Stimulated activated memory B cell treated with anti-CD40 and anti-IgM and Interleukin-4, amounts not matched to agents 10 μg/mL and 1 μg/mL and 100 μg/mL, for 72 hours (primary cell): Measurements from ENCODE around the gene GUCA1A.
"Not testable (repeated sequence)": the region's sequence is repeated elsewhere in the genome, so short reads cannot be mapped to it uniquely, and the experiment has no call there.

ENCODE experiments used
- ATAC-seq: fragments of 150-1000 bp; cut with Tn5 transposase; 2 replicates; pipeline ENCODE4 v1.10.0; 2021
- H3K27ac Mint-ChIP-seq: one replicate; pipeline ENCODE4 v1.8.0; 2022; ENCODE audit warnings: mild to moderate bottlenecking, mixed read lengths
- H3K27me3 Mint-ChIP-seq: one replicate; pipeline ENCODE4 v1.8.0; 2022; ENCODE audit warnings: mixed read lengths
- H3K36me3 Mint-ChIP-seq: one replicate; pipeline ENCODE4 v1.8.0; 2022; ENCODE audit warnings: mixed read lengths
- H3K4me1 Mint-ChIP-seq: one replicate; pipeline ENCODE4 v1.8.0; 2022; ENCODE audit warnings: mixed read lengths
- H3K4me3 Mint-ChIP-seq: one replicate; pipeline ENCODE4 v1.8.0; 2022; ENCODE audit warnings: mild to moderate bottlenecking, moderate library complexity, mixed read lengths
- H3K9me3 Mint-ChIP-seq: one replicate; pipeline ENCODE4 v1.8.0; 2022; ENCODE audit warnings: mixed read lengths

GUCA1A gene

DNA sequence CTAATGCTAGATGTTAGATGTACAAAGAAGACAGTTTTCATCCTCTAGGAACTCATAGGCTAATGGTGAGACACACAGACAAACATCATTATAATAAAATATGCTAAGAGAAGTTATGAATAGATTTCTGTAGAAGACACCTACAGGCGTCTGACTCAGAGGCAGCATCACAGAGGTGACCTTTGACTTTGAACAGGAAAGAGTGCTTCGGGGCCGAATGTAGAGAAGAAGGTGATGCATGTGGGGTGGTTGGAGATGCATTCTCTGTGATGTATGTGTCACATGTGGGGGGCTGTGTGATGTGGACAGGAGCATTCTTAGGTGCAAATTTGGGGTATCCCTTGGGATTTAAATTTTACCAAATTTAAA lies 6.8 kb downstream of the GUCA1A start:
- Mint-ChIP-seq H3K9me3 (no peaks in the 10 kb centered on the region), H3K4me3 (no peak overlapping the region), H3K27ac (no peak overlapping the region), H3K4me1 (peaks cover 21% of the 10 kb centered on the region), H3K27me3 (peaks cover 26% of the 10 kb centered on the region), H3K36me3 (peaks cover 10% of the 10 kb centered on the region)
- no peak for ATAC-seq

DNA sequence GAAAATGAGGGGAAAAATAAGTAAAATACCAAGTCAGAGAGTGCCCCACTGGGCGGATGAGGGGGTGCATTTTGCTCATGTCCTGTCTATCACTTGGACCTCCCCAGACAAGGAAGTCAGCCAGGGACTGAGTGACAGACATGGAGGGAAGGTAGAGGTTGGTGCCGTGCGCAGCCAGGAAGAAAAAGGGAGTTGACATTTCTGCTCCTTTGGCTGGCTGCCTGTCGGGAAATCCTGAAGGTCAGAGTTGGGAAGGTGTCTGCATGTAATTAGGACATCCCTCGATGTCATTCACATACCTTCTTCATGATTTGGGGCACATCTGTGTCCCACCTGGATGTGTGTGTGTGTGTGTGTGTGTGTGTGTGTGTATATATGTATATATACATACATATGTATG lies 8.9 kb downstream of the GUCA1A start:
- peaks cover 10% of the 10 kb centered on the region for H3K36me3 Mint-ChIP-seq
- H3K9me3 Mint-ChIP-seq: no peaks in the 10 kb centered on the region
- no peak overlapping the region for H3K4me3 Mint-ChIP-seq
- H3K4me1 Mint-ChIP-seq: peaks cover 21% of the 10 kb centered on the region
- H3K27me3 Mint-ChIP-seq: peaks cover 26% of the 10 kb centered on the region
- H3K27ac Mint-ChIP-seq: no peak overlapping the region
- no peak for ATAC-seq

DNA sequence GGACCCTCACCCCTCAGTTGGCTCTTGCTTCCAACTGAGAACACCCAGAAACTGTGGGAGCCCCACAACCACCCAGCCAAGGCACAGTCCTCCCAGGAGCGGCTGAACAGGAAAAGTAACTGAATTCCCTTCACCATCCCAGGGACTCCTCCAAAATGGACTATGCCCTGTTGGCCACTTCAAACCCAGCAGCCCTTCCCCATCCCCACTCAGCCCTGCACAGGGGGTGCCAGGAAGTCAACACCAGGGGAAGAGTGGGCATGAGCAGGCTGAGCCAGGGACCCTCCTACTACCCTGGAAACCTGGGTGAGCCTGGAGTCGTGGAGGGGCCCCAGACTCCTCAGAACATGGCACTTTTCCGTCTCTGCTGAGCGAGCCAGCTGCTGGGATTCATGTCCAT lies 11.3 kb downstream of the GUCA1A start:
- Mint-ChIP-seq H3K36me3 (peaks cover 18% of the 10 kb centered on the region), H3K4me1 (peaks cover 6% of the 10 kb centered on the region), H3K9me3 (no peaks in the 10 kb centered on the region), H3K4me3 (no peak overlapping the region), H3K27ac (no peak overlapping the region), H3K27me3 (peaks cover 6% of the 10 kb centered on the region)
- no peak for ATAC-seq

DNA sequence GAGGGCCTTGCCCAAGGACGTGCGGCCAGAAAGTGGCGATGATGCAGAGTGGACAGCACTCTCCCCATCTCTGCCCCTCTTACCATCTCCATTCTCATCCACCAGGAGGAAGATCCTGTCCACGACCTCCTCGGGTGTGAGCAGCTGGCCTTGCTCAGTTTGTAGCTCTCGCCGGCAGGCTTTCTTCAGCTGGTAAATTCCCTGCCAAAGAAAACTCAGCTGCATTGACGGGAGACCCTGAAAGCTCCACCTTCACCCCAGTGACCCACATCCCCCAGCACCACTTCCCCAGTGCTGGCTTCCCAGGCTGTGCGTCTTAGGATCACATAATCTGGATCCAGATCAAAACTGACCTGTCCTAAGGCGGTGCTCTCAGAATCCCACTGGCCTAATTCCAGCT lies 12.4 kb downstream of the GUCA1A start:
- ATAC-seq: no peak
- H3K4me3 Mint-ChIP-seq: no peak overlapping the region
- peaks cover 20% of the 10 kb centered on the region for H3K36me3 Mint-ChIP-seq
- H3K27me3 Mint-ChIP-seq: no peaks in the 10 kb centered on the region
- no peaks in the 10 kb centered on the region for H3K9me3 Mint-ChIP-seq
- H3K27ac Mint-ChIP-seq: no peak overlapping the region
- H3K4me1 Mint-ChIP-seq: no peaks in the 10 kb centered on the region

DNA sequence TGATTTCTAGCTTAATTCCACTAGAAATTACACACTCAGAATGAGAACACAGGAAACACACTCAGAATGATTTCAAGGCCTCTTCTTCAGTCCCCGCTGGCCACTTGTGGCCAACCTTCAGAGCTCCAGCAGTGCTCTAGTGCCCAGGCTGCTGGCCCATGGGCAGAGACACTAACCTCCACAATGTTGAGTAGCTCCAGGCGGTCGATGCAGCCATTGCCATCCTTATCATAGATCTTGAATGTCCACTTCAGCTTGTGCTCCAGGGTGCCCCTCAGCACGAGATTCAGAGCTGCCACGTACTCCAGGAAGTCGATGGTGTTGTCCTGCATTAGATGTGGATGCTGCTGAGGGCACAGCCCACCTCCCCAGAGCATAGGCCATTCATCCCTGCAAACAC lies 15.2 kb downstream of the GUCA1A start:
- Mint-ChIP-seq H3K36me3 (peaks cover 21% of the 10 kb centered on the region), H3K4me1 (no peaks in the 10 kb centered on the region), H3K27ac (no peak overlapping the region), H3K4me3 (no peak overlapping the region), H3K27me3 (no peaks in the 10 kb centered on the region), H3K9me3 (no peaks in the 10 kb centered on the region)
- no peak for ATAC-seq

DNA sequence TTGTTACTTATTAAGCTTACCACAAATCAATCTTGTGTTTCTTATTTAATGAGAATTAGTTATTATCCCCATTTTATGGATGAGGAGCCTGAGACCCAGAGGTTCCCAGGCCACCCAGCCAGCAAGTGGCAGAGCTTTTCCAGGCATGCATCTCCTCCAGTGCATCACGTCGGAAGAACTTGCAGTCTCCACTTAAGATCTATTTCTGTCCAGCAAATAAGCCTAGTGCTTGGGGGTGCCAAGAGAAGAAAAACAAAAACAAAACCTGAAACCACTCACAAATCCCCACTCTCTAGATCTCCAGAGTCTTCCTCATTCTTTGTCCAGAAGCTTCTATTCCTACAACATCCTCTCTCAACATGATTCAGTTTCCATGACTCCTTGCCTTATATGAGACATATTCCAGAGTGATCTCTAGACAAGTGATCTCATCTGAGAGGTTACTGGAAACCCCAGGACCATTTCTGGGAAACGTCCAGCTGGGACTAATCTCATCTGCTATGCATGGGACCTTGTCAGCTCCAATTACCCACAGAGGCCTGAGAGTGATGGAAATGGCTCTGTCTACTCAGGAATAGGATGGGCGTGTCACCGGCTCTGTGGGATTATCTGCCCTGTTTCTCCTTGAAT lies 17.5 kb downstream of the GUCA1A start:
- Mint-ChIP-seq H3K9me3 (no peaks in the 10 kb centered on the region), H3K4me1 (peaks cover 5% of the 10 kb centered on the region), H3K27ac (no peak overlapping the region), H3K4me3 (no peak overlapping the region), H3K36me3 (peaks cover 17% of the 10 kb centered on the region), H3K27me3 (no peaks in the 10 kb centered on the region)
- ATAC-seq: no peak

DNA sequence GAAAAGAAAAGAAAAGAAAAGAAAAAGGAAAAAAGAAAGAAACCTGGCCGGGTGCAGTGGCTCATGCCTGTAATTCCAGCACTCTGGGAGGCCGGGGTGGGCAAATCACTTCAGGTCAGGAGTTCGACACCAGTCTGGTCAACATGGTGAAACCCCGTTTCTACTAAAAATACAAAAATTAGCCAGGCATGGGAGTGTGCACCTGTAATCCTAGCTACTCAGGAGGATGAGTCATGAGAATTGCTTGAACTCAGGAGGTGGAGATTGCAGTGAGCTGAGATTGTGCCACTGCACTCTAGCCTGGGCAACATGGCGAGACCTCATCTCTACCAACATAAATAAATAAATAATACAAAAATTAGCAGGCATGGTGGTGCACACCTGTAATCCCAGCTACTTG lies 19.2 kb downstream of the GUCA1A start:
- not testable (repeated sequence) for H3K4me3 Mint-ChIP-seq, H3K27ac Mint-ChIP-seq, H3K9me3 Mint-ChIP-seq, ATAC-seq, H3K27me3 Mint-ChIP-seq
- peaks cover 11% of the 10 kb centered on the region for H3K4me1 Mint-ChIP-seq
- peaks cover 25% of the 10 kb centered on the region for H3K36me3 Mint-ChIP-seq

DNA sequence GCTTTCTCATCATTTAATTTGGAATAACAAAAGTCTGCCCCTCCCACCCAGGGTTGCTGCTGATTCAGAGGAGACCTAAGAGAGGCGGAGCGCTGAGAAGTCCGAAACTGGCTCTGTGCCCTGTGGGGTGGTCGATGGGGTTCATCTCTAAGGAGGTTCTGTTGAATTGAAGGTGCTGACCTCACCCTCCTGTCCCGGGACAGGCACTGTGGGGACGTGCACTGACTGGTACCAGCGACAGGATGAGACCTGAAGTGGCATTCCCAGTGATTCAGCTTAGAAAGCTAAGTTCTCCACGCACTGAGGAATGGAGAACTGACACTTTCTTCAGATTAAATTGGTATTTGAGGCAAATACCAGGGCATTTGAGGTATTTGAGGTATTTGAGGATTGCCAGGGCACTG lies 20.3 kb downstream of the GUCA1A start:
- Mint-ChIP-seq H3K4me3 (no peak overlapping the region), H3K4me1 (peaks cover 11% of the 10 kb centered on the region), H3K9me3 (no peaks in the 10 kb centered on the region), H3K36me3 (peaks cover 23% of the 10 kb centered on the region), H3K27me3 (no peaks in the 10 kb centered on the region), H3K27ac (no peak overlapping the region)
- ATAC-seq: no peak

DNA sequence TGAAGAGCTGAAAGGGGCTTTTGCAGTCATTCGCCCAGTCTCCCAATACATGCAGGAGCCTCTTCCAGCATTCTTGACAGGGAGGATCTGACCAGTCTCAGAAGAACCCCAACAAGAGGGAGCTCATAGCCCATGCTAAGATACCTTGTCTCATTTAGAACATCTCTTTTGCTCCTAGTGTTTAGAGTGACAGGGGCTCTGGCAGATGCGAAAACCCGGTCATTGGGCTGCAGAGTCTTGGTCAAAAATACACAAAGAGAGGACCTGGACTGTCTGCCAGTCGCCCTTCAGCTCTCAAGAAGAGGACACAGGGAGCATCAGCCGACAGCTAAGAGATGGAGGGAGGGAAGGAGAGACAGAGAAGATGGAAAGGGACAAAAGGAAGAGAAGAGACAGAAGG lies 20.9 kb downstream of the GUCA1A start:
- H3K36me3 Mint-ChIP-seq: peaks cover 18% of the 10 kb centered on the region
- no peak for ATAC-seq
- no peaks in the 10 kb centered on the region for H3K9me3 Mint-ChIP-seq
- H3K27me3 Mint-ChIP-seq: no peaks in the 10 kb centered on the region
- peaks cover 11% of the 10 kb centered on the region for H3K4me1 Mint-ChIP-seq
- no peak overlapping the region for H3K4me3 Mint-ChIP-seq
- no peak overlapping the region for H3K27ac Mint-ChIP-seq

DNA sequence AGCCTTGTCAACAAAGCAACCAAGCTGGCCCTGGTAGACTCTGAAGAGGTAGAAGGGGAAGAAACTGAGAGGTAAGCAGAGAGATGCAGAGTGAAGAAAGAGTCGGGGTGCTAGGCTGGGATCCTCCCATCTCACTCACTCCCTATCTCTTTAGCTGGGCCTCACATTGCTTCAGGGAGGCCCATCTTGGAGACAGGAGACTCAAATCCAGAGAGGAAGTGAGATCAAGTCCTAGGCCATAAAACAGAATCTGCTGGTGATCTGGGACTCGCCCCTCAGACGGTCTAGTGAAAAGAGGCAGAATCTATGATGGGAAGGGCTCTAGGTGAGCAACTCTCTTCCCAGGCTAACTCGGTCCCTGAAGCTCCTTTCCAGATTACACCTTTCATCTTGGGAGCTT lies 22.3 kb downstream of the GUCA1A start:
- H3K4me3 Mint-ChIP-seq: no peak overlapping the region
- H3K27me3 Mint-ChIP-seq: no peaks in the 10 kb centered on the region
- peaks cover 11% of the 10 kb centered on the region for H3K4me1 Mint-ChIP-seq
- ATAC-seq: no peak
- H3K36me3 Mint-ChIP-seq: peaks cover 31% of the 10 kb centered on the region
- no peak overlapping the region for H3K27ac Mint-ChIP-seq
- peaks cover 6% of the 10 kb centered on the region for H3K9me3 Mint-ChIP-seq

DNA sequence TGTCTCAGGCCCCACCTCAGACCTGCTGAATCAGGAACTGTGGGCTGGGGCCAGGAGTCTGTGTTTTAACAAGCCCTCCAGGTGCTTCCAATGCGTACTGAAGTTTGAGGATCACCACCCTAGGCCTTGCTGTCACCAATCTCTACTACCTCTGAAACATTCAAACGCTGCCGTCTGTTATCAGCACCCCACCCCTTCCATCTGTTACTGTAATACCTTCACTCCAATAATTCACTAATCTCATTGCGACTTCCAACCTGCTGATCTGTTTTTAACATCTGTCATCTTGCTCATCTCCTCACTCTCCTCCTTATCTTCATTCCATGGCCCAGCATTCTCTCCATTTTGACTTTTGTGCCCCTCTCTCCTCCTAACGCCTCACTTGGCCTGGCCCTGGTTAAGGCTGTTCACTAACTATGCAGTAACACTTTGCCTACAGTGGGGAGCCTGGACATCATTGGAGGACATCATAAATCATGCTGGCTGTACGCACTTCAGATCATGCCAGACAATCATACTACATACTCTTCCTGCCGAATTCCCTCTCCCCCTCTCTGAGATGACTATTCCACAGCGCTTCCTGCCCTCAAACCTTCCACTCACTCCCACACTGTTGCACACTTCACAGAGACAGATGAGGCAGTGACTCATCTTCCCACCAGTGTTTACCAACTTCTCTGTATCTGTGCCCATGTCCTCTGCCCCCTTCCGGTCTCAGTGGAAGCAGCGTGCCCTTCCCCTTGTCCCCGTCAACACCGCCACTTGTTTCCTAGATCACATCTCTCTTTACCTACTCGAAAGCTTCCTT lies 24.6 kb downstream of the GUCA1A start:
- peaks cover 37% of the 10 kb centered on the region for H3K36me3 Mint-ChIP-seq
- H3K4me1 Mint-ChIP-seq: peaks cover 11% of the 10 kb centered on the region
- ATAC-seq: no peak
- H3K27ac Mint-ChIP-seq: no peak overlapping the region
- peaks cover 9% of the 10 kb centered on the region for H3K9me3 Mint-ChIP-seq
- H3K4me3 Mint-ChIP-seq: no peak overlapping the region
- no peaks in the 10 kb centered on the region for H3K27me3 Mint-ChIP-seq

DNA sequence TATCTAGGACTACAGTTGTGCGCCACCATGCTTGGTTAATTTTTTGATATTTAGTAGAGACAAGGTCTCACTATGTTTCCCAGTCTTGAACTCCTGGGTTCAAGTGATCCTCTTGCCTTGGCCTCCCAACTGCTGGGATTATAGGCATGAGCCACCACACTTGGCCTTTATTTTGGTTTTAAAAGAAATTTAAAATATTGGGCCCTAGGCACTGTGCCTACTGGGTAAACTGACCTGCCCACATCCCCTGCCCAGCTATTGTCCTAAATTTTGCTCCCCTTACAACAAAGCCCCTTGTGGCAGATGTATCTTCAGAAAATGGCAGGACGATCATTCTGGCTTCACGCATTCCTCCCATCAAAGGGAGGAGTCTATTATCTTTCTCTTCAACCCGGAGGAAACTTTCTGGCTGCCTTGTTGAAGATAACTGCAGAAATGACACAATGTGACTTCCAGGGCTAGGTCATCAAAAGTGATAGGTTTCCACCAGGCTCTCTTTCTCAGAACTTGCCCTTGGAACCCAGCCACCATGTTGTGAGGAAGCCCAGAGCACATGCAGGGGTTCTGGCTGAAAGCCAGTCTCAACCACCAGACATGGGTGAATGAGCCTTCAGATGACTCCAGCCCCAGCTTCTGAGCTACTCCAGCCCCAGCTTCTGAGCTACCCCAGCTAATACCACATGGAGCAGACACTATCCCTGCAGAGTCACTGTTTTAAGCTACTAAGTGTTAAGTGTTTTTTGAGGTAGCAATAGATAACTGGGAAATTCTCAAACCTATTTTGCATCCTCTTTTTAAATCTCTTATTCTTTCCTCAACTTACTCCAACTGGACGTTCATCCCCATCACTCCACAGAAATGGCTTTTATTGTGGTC lies 26.2 kb downstream of the GUCA1A start:
- no peaks in the 10 kb centered on the region for H3K27me3 Mint-ChIP-seq
- peaks cover 37% of the 10 kb centered on the region for H3K36me3 Mint-ChIP-seq
- H3K9me3 Mint-ChIP-seq: peaks cover 9% of the 10 kb centered on the region
- no peak for ATAC-seq
- peaks cover 6% of the 10 kb centered on the region for H3K4me1 Mint-ChIP-seq
- no peak overlapping the region for H3K4me3 Mint-ChIP-seq
- H3K27ac Mint-ChIP-seq: no peak overlapping the region

DNA sequence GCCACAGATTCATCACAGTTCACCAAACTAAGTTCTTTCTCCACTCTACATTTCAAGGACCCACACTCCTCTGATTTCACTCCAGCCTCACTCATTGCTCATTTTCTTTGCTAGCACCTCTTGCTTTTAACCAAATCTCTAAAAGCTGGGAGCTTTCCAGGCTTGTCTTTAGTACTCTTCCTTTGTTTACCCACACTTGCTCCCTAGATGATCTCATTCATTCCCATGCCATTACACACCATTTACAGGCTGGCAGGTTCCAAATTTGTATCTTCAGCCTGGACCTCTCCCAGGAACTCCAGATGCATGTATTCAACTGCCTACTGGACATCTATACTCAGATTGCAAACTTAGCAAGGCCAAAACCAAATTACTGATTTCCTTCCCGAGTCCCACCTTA lies 26.9 kb downstream of the GUCA1A start:
- Mint-ChIP-seq H3K4me3 (no peak overlapping the region), H3K27ac (no peak overlapping the region), H3K27me3 (no peaks in the 10 kb centered on the region), H3K36me3 (peaks cover 43% of the 10 kb centered on the region), H3K4me1 (peaks cover 6% of the 10 kb centered on the region), H3K9me3 (peaks cover 9% of the 10 kb centered on the region)
- ATAC-seq: no peak

DNA sequence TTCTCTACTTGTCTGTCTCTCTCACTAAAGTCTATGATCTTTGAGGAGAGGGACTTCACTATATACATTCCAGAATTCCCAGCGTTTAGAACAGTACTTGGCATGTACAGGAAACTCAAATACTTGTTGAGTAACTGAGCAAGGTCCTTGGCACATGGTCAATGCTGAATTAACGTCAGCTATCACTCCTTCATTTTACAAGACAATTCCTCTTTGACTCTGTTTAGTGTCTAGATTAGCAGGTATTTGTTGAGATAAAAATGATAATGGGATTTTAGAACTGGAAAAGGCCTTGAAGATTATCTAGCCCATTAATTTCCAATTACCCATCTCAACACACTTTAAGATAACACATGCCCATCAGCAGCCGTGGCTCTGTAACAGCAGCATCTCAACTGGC lies 28.2 kb downstream of the GUCA1A start:
- Mint-ChIP-seq H3K27me3 (no peaks in the 10 kb centered on the region), H3K27ac (no peak overlapping the region), H3K36me3 (peaks cover 51% of the 10 kb centered on the region), H3K4me1 (peaks cover 5% of the 10 kb centered on the region), H3K4me3 (no peak overlapping the region), H3K9me3 (peaks cover 9% of the 10 kb centered on the region)
- no peak for ATAC-seq

DNA sequence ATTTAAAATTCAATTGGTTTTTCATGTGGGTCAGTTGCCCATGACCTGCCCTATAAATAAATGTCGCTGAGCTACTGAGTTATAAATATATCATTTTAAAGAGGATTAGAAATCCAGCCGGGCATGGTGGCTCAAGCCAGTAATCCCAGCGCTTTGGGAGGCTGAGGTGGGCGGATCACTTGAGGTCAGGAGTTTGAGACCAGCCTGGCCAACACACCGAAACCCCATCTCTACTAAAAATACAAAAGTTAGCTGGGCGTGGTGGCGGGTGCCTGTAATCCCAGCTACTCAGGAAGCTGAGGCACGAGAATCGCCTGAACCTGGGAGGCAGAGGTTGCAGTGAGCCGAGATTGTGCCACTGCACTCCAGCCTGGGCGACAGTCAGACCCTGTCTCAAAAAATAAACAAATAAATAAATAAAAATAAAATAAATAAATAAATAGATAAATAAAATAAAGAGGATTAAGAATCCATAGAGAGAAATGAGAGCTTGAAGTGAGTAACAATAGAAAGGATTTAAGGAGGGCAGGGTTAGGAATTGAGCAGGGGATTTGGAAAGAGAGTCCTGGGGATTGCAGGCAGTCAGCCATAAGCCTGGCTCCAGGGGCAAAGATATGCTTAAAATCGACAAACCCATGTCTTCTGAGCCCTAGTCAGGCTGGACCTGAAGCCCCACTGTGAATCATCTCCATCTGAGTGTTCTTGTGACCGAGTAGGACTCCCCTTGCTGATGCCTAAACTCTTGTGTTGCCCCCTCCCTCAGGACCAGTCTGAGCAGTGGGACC lies 29.2 kb downstream of the GUCA1A start:
- peaks cover 47% of the 10 kb centered on the region for H3K36me3 Mint-ChIP-seq
- not testable (repeated sequence) for H3K27me3 Mint-ChIP-seq, H3K4me1 Mint-ChIP-seq, H3K27ac Mint-ChIP-seq, ATAC-seq, H3K4me3 Mint-ChIP-seq, H3K9me3 Mint-ChIP-seq
